Bone marrow (tissue), 2 donors: ENCODE measurements around the gene NPAS4.
A peak's percentile ranks its signal among the peaks of the same experiment; 100 is the strongest.
"Not testable (repeated sequence)": the region's sequence is repeated elsewhere in the genome, so short reads cannot be mapped to it uniquely, and the experiment has no call there.

Experiments used
- DNase-seq, 2 donors: peaks; one replicate each; lab custom pipeline; 2025; lab: John Stamatoyannopoulos, UW

The NPAS4 gene

GRCh38 chr11:66457826-66458225, 37.0 kb downstream of the NPAS4 start:
- DNase-seq: no peak

GRCh38 chr11:66459138-66459778, 38.4 kb downstream of the NPAS4 start:
- DNase-seq: no peak

GRCh38 chr11:66462010-66462409, 41.2 kb downstream of the NPAS4 start:
- DNase-seq: no peak

GRCh38 chr11:66462911-66463310, 42.1 kb downstream of the NPAS4 start:
- no peak for DNase-seq

GRCh38 chr11:66464116-66464515, 43.3 kb downstream of the NPAS4 start:
- not testable (repeated sequence) for DNase-seq

GRCh38 chr11:66464916-66465315, 44.1 kb downstream of the NPAS4 start:
- no peak for DNase-seq

DNA sequence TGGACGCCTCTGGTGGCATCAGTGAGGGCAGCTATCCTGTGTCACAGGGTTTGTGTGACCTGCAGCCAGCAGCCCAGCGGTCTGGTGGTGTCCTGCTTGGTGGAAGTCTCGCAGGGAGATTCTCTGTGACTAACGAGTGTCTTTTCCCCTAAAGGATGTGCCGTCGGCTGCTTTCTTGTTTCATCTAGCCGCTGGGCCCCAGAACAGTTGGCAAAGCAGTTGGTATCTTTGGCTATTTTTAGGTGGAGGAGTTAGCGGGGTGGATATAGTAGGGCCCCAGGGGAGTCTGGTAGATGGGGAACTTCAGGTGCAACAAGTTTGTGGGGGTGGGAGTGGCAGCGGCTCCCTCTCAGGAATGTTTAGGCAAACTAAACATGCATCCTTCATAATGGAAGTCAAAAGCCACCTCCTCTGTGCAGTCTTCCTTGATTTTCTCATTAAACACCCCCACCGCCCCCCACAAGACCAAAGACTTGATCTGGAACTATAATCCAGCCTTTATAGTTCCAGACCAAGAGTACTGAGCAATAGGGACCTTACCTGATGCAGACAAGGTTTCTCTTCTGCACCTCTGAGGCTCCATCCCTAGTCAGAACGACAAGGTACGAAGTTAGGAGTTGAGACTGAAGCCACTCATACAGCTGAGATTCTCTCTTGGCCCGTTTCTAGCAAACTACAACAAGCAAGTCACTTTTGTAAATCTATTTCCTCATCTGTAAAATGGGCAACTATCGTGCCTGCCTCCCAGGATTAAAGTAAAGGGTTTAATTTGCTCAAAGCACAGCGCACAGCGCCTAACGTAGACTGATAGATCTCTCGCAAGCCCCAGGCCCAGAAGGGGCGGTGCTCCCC, 44.8 kb downstream of the NPAS4 start:
- DNase-seq: no peak

GRCh38 chr11:66466225-66467033, 45.6 kb downstream of the NPAS4 start, which contains the start of gene PELI3:
Gene PELI3 (plus strand): TSS chr11:66466905. CDS start chr11:66468129, 1,224 bp downstream.
- DNase-seq: peak; percentile 90

- no peak for DNase-seq
These were observed 46.3 kb downstream of the NPAS4 start for GRCh38 chr11:66467034-66467659.

DNA sequence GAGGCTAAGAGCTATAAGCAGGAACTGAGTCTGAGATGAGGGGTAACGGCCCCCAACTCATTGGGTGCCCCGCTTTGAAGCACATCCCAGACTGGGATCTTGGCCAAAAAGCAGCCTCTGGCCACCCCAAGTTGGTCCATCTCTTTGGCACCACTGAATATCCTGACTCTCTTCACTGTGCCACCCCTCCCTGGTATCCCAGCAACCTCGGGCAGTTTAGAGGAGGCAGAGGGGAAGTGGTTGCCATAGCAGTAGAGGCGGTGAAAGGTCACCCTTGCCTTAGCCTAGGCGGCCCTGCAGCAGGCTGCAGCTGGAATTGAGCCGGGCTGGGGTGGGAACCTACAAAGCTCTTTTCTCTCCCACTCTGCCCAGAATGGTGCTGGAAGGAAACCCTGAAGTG, 46.9 kb downstream of the NPAS4 start:
- DNase-seq: peak; percentile 8 to 28

DNA sequence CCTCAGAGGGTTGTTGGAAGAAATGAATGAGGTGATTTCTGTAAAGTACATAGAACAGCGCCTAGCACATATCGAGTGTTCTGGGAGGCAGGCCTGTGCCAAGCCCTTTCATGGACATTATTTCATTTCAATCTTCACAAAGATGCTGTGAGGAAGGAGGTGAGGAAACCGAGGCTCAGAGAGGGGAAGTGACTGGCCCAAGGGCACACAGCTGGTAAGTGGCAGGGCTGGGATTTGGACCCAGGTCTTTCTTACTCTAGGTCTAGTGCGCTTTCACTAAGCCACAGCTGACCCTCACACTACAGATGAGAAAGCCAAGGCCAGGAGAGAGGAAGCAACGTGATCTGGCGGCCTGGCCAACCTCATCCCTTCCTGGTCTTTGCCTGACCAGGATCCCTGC, 47.9 kb downstream of the NPAS4 start:
- DNase-seq: no peak

DNA sequence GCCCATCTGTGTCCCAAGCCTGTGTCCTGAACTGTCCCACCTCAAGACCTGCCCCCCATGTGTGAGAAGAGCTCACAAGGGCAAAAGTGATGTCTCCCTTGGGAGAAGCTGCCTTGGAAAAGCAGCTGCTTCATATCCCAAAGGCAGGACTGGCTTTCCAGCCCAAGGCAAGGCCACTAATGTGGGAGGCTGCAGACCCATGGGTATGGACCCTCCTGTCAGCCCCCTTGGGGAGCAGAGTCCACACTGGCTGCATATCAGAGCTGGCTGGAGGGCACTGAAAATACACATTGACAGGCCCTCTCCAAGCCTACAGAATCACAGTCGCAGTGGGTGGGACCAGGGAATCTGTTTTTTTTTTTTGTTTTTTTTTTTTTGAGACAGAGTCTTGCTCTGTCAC, 48.6 kb downstream of the NPAS4 start:
- DNase-seq: no peak

- DNase-seq: no peak
These were observed 49.2 kb downstream of the NPAS4 start for GRCh38 chr11:66470015-66470414.

DNA sequence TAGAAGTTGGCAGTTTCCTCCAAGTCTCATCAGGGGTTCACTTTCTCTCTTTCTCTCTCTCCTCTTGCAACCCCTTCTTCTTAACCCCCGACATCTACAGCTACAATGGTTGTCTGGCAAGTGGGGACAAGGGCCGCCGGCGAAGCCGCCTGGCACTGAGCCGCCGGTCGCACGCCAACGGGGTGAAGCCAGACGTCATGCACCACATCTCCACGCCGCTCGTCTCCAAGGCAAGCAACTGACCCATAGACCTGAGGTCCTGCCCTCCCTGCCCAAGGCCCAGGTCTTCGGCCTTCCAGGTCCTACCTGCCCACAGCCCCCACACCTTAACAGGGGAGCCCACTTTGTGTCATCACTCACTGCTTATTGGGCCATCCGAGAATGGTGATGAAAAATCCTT, 50.3 kb downstream of the NPAS4 start:
- no peak for DNase-seq

GRCh38 chr11:66472054-66472453, 51.2 kb downstream of the NPAS4 start:
- no peak for DNase-seq

DNA sequence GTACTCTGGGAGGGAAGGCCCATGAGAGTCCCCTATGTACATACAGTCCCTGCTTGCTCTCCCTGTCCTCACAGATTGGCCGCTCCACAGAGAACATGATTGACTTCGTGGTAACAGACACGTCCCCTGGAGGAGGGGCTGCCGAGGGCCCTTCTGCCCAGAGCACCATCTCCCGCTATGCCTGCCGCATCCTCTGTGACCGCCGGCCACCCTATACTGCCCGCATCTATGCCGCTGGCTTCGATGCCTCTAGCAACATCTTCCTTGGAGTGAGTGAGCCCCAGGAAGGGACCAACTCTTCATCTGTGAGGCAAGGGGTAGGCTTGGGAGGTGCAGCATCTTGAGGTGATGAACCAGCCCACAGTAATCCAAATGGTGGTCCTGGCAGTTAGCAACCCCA, 52.3 kb downstream of the NPAS4 start:
- no peak for DNase-seq

DNA sequence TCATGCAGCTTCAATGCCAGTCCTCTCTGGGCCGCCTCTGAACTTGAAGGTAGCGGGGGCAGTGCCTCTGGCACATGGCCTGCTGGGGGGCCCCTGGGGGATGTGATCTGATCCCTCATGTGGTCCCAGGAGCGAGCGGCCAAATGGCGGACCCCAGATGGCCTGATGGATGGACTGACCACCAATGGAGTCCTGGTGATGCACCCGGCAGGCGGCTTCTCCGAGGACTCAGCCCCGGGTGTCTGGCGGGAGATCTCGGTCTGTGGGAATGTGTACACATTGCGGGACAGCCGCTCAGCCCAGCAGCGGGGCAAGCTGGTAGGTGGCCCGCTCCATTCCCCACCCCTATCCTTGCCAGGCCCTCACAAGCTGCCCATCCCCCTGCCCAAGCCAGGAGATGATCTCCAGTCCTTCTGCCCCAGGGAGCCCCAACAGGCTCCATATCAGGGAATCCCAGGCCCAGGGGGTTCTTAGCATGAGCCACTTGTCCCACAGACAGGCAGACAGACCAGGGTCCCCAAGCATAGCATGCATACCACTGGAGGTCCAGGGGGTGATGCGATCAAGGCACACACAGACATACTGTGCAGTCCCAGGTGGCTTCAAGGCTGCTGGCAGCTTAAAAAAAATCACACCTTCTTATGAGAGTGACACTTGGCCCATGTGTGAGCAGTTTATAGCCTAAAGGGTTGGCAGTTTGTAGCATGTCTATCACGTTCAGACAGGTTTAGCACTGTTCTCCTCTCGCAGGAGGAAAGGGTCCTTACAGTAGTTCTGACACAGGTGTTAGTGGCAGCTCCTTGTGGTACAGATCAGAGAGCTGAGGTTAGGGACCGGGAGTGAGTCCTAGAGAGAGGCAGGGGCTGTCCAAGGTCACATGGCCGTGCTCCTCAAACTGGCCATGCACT, 53.0 kb downstream of the NPAS4 start:
- no peak for DNase-seq

DNA sequence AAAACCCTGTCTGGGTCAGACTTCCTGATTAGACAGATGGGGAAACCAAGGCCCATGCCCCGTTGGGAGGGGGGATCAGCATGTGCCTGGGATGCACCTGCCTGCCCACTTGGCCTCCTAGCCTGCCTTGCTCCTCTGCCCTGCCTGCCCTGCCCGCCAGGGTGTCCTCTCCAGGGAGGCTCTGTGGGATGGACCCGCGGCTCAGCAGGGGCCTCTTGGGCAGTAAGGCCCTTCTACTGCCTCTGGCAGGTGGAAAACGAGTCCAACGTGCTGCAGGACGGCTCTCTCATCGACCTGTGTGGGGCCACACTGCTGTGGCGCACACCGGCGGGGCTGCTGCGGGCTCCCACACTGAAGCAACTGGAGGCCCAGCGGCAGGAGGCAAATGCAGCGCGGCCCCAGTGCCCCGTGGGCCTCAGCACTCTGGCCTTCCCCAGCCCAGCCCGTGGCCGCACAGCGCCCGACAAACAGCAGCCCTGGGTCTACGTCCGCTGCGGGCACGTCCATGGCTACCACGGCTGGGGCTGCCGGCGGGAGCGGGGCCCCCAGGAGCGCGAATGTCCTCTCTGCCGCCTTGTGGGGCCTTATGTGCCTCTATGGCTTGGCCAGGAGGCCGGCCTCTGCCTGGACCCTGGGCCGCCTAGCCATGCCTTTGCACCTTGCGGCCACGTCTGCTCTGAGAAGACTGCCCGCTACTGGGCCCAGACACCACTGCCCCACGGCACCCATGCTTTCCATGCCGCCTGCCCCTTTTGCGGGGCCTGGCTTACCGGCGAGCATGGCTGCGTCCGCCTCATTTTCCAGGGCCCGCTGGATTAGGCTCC, 54.7 kb downstream of the NPAS4 start:
- DNase-seq: no peak
